Measurements from ENCODE around the gene TBX19. TPM values are rescaled to one million over a fixed set of nuclear protein-coding genes. Genes with fewer than 3 reads are reported as not detected.

TBX19 gene
- polyA plus RNA-seq, 2 of the 4 experiments (the other 2 are of a cell fraction): 0.98 to 1.7 TPM

GRCh38 chr1:168256164-168256563 is 24.5 kb upstream of the TBX19 start:
- 92% methylated on average over 2 of the region's 2 CpGs for WGBS (ENCODE audit: missing lambda C conversion rate)
- ATAC-seq (no peak), FAIRE-seq (no peak), DNase-seq (ENCODE audit: low read depth in 1 of 2, low spot score in 1 of 2) (no peak)
- H3K4me3 ChIP-seq: no peak overlapping the region
- POLR2A ChIA-PET: no interaction called here
- TF ChIP-seq KDM5A (IDR thresholded peaks at IDR 0.05) (no peak), HEYL (CRISPR knock-in tag; IDR thresholded peaks at IDR 0.05) (no peak), USF2 (IDR thresholded peaks at IDR 0.05) (no peak), CBX2 (IDR thresholded peaks at IDR 0.05; ENCODE audit: borderline replicate concordance, low read depth) (no peak), RNF2 (IDR thresholded peaks at IDR 0.05; ENCODE audit: borderline replicate concordance, low read depth) (no peak), TFCP2L1 (CRISPR knock-in tag; IDR thresholded peaks at IDR 0.05) (no peak), ZNF302 (CRISPR knock-in tag; IDR thresholded peaks at IDR 0.05) (no peak), HDAC2 (IDR thresholded peaks at IDR 0.05) (no peak), ZC3H11A (IDR thresholded peaks at IDR 0.05) (no peak), MYC (IDR thresholded peaks at IDR 0.05; ENCODE audit: borderline replicate concordance, low read length) (no peak), PHF8 (IDR thresholded peaks at IDR 0.05; ENCODE audit: borderline replicate concordance, low read depth) (no peak), PBX3 (IDR thresholded peaks at IDR 0.05) (no peak), ZSCAN20 (CRISPR knock-in tag; IDR thresholded peaks at IDR 0.05) (no peak), GATA3 (IDR thresholded peaks at IDR 0.05; ENCODE audit: borderline replicate concordance) (no peak), JUNB (IDR thresholded peaks at IDR 0.05) (no peak)
- no peak overlapping the region for H3K4me2 ChIP-seq
- no peak overlapping the region for H3K27ac ChIP-seq
- H3K9me3 ChIP-seq: peaks cover 19% of the 10 kb centered on the region
- CTCF ChIA-PET: interaction anchor here (0.6 to 1.5 kb wide), 2 partner anchors 10 to 20 kb away, joined by 3 to 4 read pairs; no protein-coding TSS in a partner anchor
- no peaks in the 10 kb centered on the region for H3K4me1 ChIP-seq

- H3K4me3 ChIP-seq: no peak overlapping the region
- H3K4me1 ChIP-seq: no peaks in the 10 kb centered on the region
- 41% methylated on average over 2 of the region's 2 CpGs for WGBS (ENCODE audit: missing lambda C conversion rate)
- no peak overlapping the region for H3K27ac ChIP-seq
- H3K9me3 ChIP-seq: peaks cover 19% of the 10 kb centered on the region
- ChIA-PET CTCF (interaction anchor here (0.6 to 1.4 kb wide), 3 partner anchors 13 to 86 kb away, joined by 3 to 5 read pairs (median 3); no protein-coding TSS in a partner anchor), POLR2A (interaction anchor here (0.6 kb wide), 1 partner anchor 32 kb away, joined by 3 read pairs; no protein-coding TSS in a partner anchor)
- DNase-seq (ENCODE audit: low read depth in 1 of 2, low spot score in 1 of 2) (no peak), ATAC-seq (no peak), FAIRE-seq (no peak)
- H3K4me2 ChIP-seq: no peak overlapping the region
- TF ChIP-seq FOSB (CRISPR knock-in tag; IDR thresholded peaks at IDR 0.05) (no peak), RARB (CRISPR knock-in tag; IDR thresholded peaks at IDR 0.05) (no peak), CBX8 (IDR thresholded peaks at IDR 0.05) (no peak), POLR2AphosphoS2 (conservative IDR thresholded peaks at IDR 0.05; ENCODE audit: low read length) (no peak), ELK1 (IDR thresholded peaks at IDR 0.05; ENCODE audit: low read depth, low read length) (no peak), NPAS2 (CRISPR knock-in tag; IDR thresholded peaks at IDR 0.05; ENCODE audit: borderline replicate concordance) (no peak), HEYL (CRISPR knock-in tag; IDR thresholded peaks at IDR 0.05) (no peak), CHD4 (IDR thresholded peaks at IDR 0.05; ENCODE audit: borderline replicate concordance) (no peak), ATOH8 (CRISPR knock-in tag; IDR thresholded peaks at IDR 0.05; ENCODE audit: low read depth) (no peak), BCL3 (IDR thresholded peaks at IDR 0.05) (no peak), RFX5 (IDR thresholded peaks at IDR 0.05) (no peak), KDM5A (IDR thresholded peaks at IDR 0.05) (no peak), GATA3 (IDR thresholded peaks at IDR 0.05; ENCODE audit: borderline replicate concordance) (no peak), RAD21 (conservative IDR thresholded peaks at IDR 0.05 in 1 of 2, IDR thresholded peaks at IDR 0.05 in 1 of 2) (no peak), HDAC2 (IDR thresholded peaks at IDR 0.05) (no peak), EHMT2 (IDR thresholded peaks at IDR 0.05; ENCODE audit: low read depth) (no peak), CBX2 (IDR thresholded peaks at IDR 0.05; ENCODE audit: borderline replicate concordance, low read depth) (no peak), CTCF (IDR thresholded peaks at IDR 0.05) (no peak), POLR2A (IDR thresholded peaks at IDR 0.05; ENCODE audit: low read length) (no peak)
Observed at GRCh38 chr1:168257397-168257796, 23.3 kb upstream of the TBX19 start.
